CD14-positive monocyte (primary cell): Measurements from ENCODE around the gene POU2AF3. TPM values are rescaled to one million over a fixed set of nuclear protein-coding genes. Genes with fewer than 3 reads are reported as not detected.

Experiments used
- DNase-seq, 3 donors: peaks; one replicate each; pipeline ENCODE4 v3.0.0-alpha.2; 2011 to 2022
- H2AFZ ChIP-seq: 2 replicates; pipeline ENCODE4 v1.6.0; 2012; ENCODE audit warnings: mild to moderate bottlenecking, low read depth, low read length, inconsistent platforms; ENCODE audit not compliant: insufficient read depth, poor library complexity, severe bottlenecking
- H3K27ac ChIP-seq, 2 donors: 1 replicate in 1 of 2; 2 replicates in 1 of 2; pipeline ENCODE4 v1.5.1; 2012 to 2013; ENCODE audit warnings: low read length in 2 of 2, control low read depth in 1 of 2, inconsistent platforms in 1 of 2, low read depth in 1 of 2, mild to moderate bottlenecking in 1 of 2
- H3K27me3 ChIP-seq, 2 donors: one replicate each; pipeline versions ENCODE4 v1.6.0 to v1.6.1; 2011 to 2013; ENCODE audit warnings: low read length in 2 of 2; ENCODE audit not compliant: control insufficient read depth in 2 of 2, insufficient read depth in 2 of 2
- H3K36me3 ChIP-seq, 2 donors: replicated peaks in 1 of 2; 1 replicate in 1 of 2; 2 replicates in 1 of 2; pipeline versions ENCODE4 v1.5.1 to v1.6.1; 2012 to 2013; ENCODE audit warnings: low read length in 2 of 2, control low read depth in 1 of 2, inconsistent platforms in 1 of 2, mild to moderate bottlenecking in 1 of 2; ENCODE audit not compliant: insufficient read depth in 2 of 2, control insufficient read depth in 1 of 2
- H3K4me1 ChIP-seq, 2 donors: 1 replicate in 1 of 2; 2 replicates in 1 of 2; pipeline versions ENCODE4 v1.5.1 to v1.6.1; 2012 to 2013; ENCODE audit warnings: low read length in 2 of 2, control low read depth in 1 of 2, inconsistent platforms in 1 of 2, mild to moderate bottlenecking in 1 of 2, moderate library complexity in 1 of 2; ENCODE audit not compliant: insufficient read depth in 2 of 2, control insufficient read depth in 1 of 2
- H3K4me2 ChIP-seq: replicated peaks from 2 replicates; pipeline ENCODE3; 2012; ENCODE audit warnings: low read length, moderate library complexity, mild to moderate bottlenecking; ENCODE audit not compliant: poor library complexity, severe bottlenecking; ENCODE audit errors: extremely low read depth
- H3K4me3 ChIP-seq, 3 experiments: fragments of 200-600 bp in 1 of 3; sonication (generic) in 1 of 3; replicated peaks in 1 of 3; 1 replicate in 2 of 3; 2 replicates in 1 of 3; pipeline ENCODE4 v1.5.1; 2011 to 2013; ENCODE audit warnings: low read length in 3 of 3, mild to moderate bottlenecking in 3 of 3, control low read depth in 2 of 3, low read depth in 2 of 3, inconsistent platforms in 1 of 3, moderate library complexity in 1 of 3
- H3K79me2 ChIP-seq: 2 replicates; pipeline ENCODE4 v1.6.0; 2012; ENCODE audit warnings: mild to moderate bottlenecking, control low read depth, inconsistent platforms, low read length, moderate library complexity; ENCODE audit not compliant: insufficient read depth
- H3K9ac ChIP-seq: 2 replicates; pipeline ENCODE4 v1.6.0; 2017; ENCODE audit warnings: low read length, mild to moderate bottlenecking; ENCODE audit not compliant: insufficient read depth, poor library complexity, severe bottlenecking
- H3K9me3 ChIP-seq, 2 donors: replicated peaks in 1 of 2; 1 replicate in 1 of 2; 2 replicates in 1 of 2; pipeline versions ENCODE4 v1.5.1 to v1.6.1; 2012 to 2013; ENCODE audit warnings: low read length in 2 of 2, control low read depth in 1 of 2; ENCODE audit not compliant: control insufficient read depth in 1 of 2, insufficient read depth in 1 of 2
- H4K20me1 ChIP-seq: 2 replicates; pipeline ENCODE4 v1.6.0; 2012; ENCODE audit warnings: mild to moderate bottlenecking, low read length, control low read depth, moderate library complexity; ENCODE audit not compliant: insufficient read depth
- H3K27ac Mint-ChIP-seq, 7 donors: one replicate each; pipeline ENCODE4 v1.8.0; 2020; ENCODE audit warnings: mild to moderate bottlenecking in 7 of 7, mixed read lengths in 7 of 7, moderate library complexity in 6 of 7, inconsistent platforms in 2 of 7
- H3K27me3 Mint-ChIP-seq, 3 donors: one replicate each; pipeline ENCODE4 v1.8.0; 2021 to 2022; ENCODE audit warnings: low read depth in 3 of 3, mild to moderate bottlenecking in 3 of 3, mixed read lengths in 3 of 3, moderate library complexity in 3 of 3, inconsistent platforms in 1 of 3
- H3K36me3 Mint-ChIP-seq, 2 donors: one replicate each; pipeline ENCODE4 v1.8.0; 2020; ENCODE audit warnings: mixed read lengths in 2 of 2, inconsistent platforms in 1 of 2, mild to moderate bottlenecking in 1 of 2
- H3K4me1 Mint-ChIP-seq: one replicate; pipeline ENCODE4 v1.8.0; 2020; ENCODE audit warnings: mild to moderate bottlenecking, mixed read lengths
- H3K4me3 Mint-ChIP-seq, 2 donors: one replicate each; pipeline ENCODE4 v1.8.0; 2020; ENCODE audit warnings: mild to moderate bottlenecking in 2 of 2, mixed read lengths in 2 of 2, moderate library complexity in 1 of 2
- H3K9me3 Mint-ChIP-seq, 7 donors: one replicate each; pipeline ENCODE4 v1.8.0; 2020 to 2022; ENCODE audit warnings: mixed read lengths in 7 of 7, mild to moderate bottlenecking in 6 of 7, moderate library complexity in 6 of 7, inconsistent platforms in 2 of 7
- CTCF ChIP-seq: fragments of 200-600 bp; IDR thresholded peaks from one replicate; pipeline ENCODE4 v1.8.0; 2022; ENCODE audit warnings: antibody characterized with exemption, mild to moderate bottlenecking
- WGBS: methylation state at CpG from one replicate; pipeline ENCODE4 v1.1.5; 2013; ENCODE audit warnings: missing lambda C conversion rate; ENCODE audit not compliant: insufficient coverage; 5-methylcytosine and 5-hydroxymethylcytosine counted together
- intact Hi-C, 2 donors: fragments of 100-400 bp; cut with micrococcal nuclease; formaldehyde crosslinking; loops; one replicate each; pipeline versions ENCODE4 v1.15.0 to v1.15.1; 2023
- polyA plus RNA-seq, 3 donors: library from polyadenylated mRNA; depleted of rRNA in 1 of 3; unstranded in 2 of 3; stranded (reverse) in 1 of 3; fragments of 300-500 nt in 2 of 3; fragments of >200 nt in 1 of 3; fragmentation: Illumina TruSeq in 2 of 3; gene quantifications; 1 replicate in 2 of 3; 2 replicates in 1 of 3; pipeline ENCODE4 v1.2.3, GENCODE V29; 2012 to 2021

Gene POU2AF3
- polyA plus RNA-seq, 3 donors, result not detected

DNA sequence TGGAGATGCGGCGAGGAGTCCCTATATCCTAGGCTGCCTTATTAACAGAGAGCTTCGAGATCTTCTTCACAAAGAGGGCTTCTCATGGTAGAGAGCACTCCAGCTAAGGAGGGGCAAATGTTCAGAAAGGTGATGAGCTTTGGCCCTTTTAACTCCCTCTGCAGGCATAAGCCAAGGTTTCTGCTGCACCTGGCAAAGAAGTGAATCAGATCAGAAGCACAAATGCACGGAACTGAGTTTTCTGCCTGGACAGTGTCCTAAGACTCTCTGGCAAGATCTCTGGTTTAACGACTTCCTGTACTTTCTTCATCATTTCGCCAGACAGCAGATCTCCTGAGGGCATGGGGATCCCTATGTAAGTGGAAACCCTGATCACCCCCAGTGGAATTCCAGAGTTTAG lies 37.2 kb downstream of the POU2AF3 start:
- intact Hi-C loops, result no loop called here
- H3K36me3 ChIP-seq, result no peaks in the 10 kb centered on the region
- H3K4me2 ChIP-seq, result no peak overlapping the region
- H3K4me1 Mint-ChIP-seq, result no peaks in the 10 kb centered on the region
- H3K9me3 ChIP-seq, result no peaks in the 10 kb centered on the region
- H3K27ac ChIP-seq, result no peak overlapping the region
- H3K4me1 ChIP-seq, result no peaks in the 10 kb centered on the region
- H3K9ac ChIP-seq, result no peak overlapping the region
- H3K4me3 Mint-ChIP-seq, result no peak overlapping the region
- H3K27ac Mint-ChIP-seq, result no peak overlapping the region
- no peak for DNase-seq
- H3K27me3 ChIP-seq, result no peaks in the 10 kb centered on the region
- H3K36me3 Mint-ChIP-seq, result no peaks in the 10 kb centered on the region
- no peak overlapping the region for H2AFZ ChIP-seq
- no peak overlapping the region for H3K4me3 ChIP-seq
- WGBS, result 60% methylated on average over 3 of the region's 6 CpGs
- H4K20me1 ChIP-seq, result no peaks in the 10 kb centered on the region
- TF ChIP-seq CTCF, result no peak
- no peaks in the 10 kb centered on the region for H3K79me2 ChIP-seq
- peaks cover 0 to 2% (median 1%) of the 10 kb centered on the region in 3 donors for H3K27me3 Mint-ChIP-seq
- peaks cover 0 to 5% (median 2%) of the 10 kb centered on the region in 7 donors for H3K9me3 Mint-ChIP-seq

DNA sequence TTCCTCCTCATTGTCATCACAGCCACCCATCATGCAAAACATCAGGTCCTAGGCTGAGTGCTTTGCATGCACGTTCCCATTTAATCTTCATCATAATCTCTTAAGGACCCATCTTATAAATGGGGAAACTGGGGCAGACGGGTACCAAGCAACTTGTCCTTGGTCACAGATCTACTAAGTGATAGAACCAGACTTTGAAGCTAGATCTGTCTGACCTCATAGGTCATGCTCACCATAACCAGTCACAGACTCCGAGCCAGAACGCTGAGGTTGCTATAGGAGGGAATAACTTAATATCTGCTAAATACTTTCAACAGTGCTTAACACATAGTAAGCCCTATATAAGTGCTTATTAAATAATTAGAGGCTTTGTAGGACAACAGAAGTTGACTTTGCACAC lies 37.7 kb downstream of the POU2AF3 start:
- Mint-ChIP-seq H3K27me3 (peaks cover 0 to 2% (median 1%) of the 10 kb centered on the region in 3 donors), H3K9me3 (peaks cover 0 to 5% (median 2%) of the 10 kb centered on the region in 7 donors), H3K4me3 (no peak overlapping the region), H3K27ac (no peak overlapping the region), H3K36me3 (no peaks in the 10 kb centered on the region), H3K4me1 (no peaks in the 10 kb centered on the region)
- Histone ChIP-seq H3K9ac (no peak overlapping the region), H3K4me1 (no peaks in the 10 kb centered on the region), H3K4me2 (no peak overlapping the region), H3K27me3 (no peaks in the 10 kb centered on the region), H3K36me3 (no peaks in the 10 kb centered on the region), H3K9me3 (no peaks in the 10 kb centered on the region), H4K20me1 (no peaks in the 10 kb centered on the region), H3K4me3 (no peak overlapping the region), H2AFZ (no peak overlapping the region), H3K27ac (no peak overlapping the region), H3K79me2 (no peaks in the 10 kb centered on the region)
- DNase-seq, result no peak
- TF ChIP-seq CTCF, result no peak
- WGBS, result 100% methylated on average over 2 of the region's 4 CpGs
- intact Hi-C loops, result no loop called here
